PFSK-1 (cell line): ENCODE data around the gene KCNK13.

Experiments used
- POLR2AphosphoS5 ChIP-seq: IDR thresholded peaks from 2 replicates; pipeline ENCODE4 v1.6.1; 2012; ENCODE audit warnings: low read depth, mild to moderate bottlenecking, control low read depth, low read length, moderate library complexity
- TAF1 ChIP-seq: IDR thresholded peaks from 2 replicates; pipeline ENCODE4 v1.6.1; 2012; ENCODE audit warnings: low read length, control low read depth, borderline replicate concordance; ENCODE audit not compliant: insufficient read depth

GRCh38 chr14:90095096-90095495 lies 33.3 kb downstream of the KCNK13 start:
- TF ChIP-seq POLR2AphosphoS5 (no peak), TAF1 (no peak)
